Chondrocyte (in vitro differentiated cells): ENCODE data around the gene FLOT1. TPM values are rescaled to one million over a fixed set of nuclear protein-coding genes. Genes with fewer than 3 reads are reported as not detected.
"Not testable (repeated sequence)": the region's sequence is repeated elsewhere in the genome, so short reads cannot be mapped to it uniquely, and the experiment has no call there.

ENCODE experiments used
- DNase-seq: peaks from one replicate; pipeline ENCODE4 v3.0.0; 2021; ENCODE audit warnings: mixed read lengths, low spot score
- H3K27ac Mint-ChIP-seq: one replicate; pipeline ENCODE4 v1.8.0; 2021; ENCODE audit warnings: mild to moderate bottlenecking, moderate library complexity, mixed read lengths; ENCODE audit not compliant: unreplicated experiment
- H3K27me3 Mint-ChIP-seq: 2 replicates; pipeline ENCODE4 v1.8.0; 2021; ENCODE audit warnings: low read depth, mixed read lengths
- H3K36me3 Mint-ChIP-seq: 2 replicates; pipeline ENCODE4 v1.8.0; 2021; ENCODE audit warnings: low read depth, mixed read lengths
- H3K4me1 Mint-ChIP-seq: 2 replicates; pipeline ENCODE4 v1.8.0; 2021; ENCODE audit warnings: low read depth, mild to moderate bottlenecking, mixed read lengths
- H3K4me3 Mint-ChIP-seq: one replicate; pipeline ENCODE4 v1.8.0; 2021; ENCODE audit warnings: mild to moderate bottlenecking, moderate library complexity, mixed read lengths; ENCODE audit not compliant: unreplicated experiment
- H3K9me3 Mint-ChIP-seq: 2 replicates; pipeline ENCODE4 v1.8.0; 2021; ENCODE audit warnings: low read depth, mixed read lengths
- CTCF ChIP-seq: fragments of 200-600 bp; sonication (generic); IDR thresholded peaks from 2 replicates; pipeline ENCODE4 v1.5.0; 2021; ENCODE audit warnings: antibody characterized with exemption, mild to moderate bottlenecking, moderate library complexity
- total RNA-seq: library from RNA; stranded (reverse); gene quantifications from 3 replicates; pipeline ENCODE4 v1.2.1, GENCODE V29; 2021

Gene FLOT1
- total RNA-seq, 1 donor from 2014 or later = 66.8 TPM

- Mint-ChIP-seq H3K9me3 (no peaks in the 10 kb centered on the region), H3K4me1 (peaks cover 60% of the 10 kb centered on the region), H3K27ac (peak overlapping the region; percentile 96), H3K27me3 (no peaks in the 10 kb centered on the region), H3K4me3 (peak overlapping the region; percentile 96), H3K36me3 (peaks cover 44% of the 10 kb centered on the region)
- TF ChIP-seq CTCF = peak; percentile 97
- no peak for DNase-seq
Measured at GRCh38 chr6:30722280-30723112, 20.0 kb downstream of the FLOT1 start.

GRCh38 chr6:30722025-30722279 lies 20.5 kb downstream of the FLOT1 start:
- not testable (repeated sequence) for H3K27me3 Mint-ChIP-seq, DNase-seq, H3K9me3 Mint-ChIP-seq
- Mint-ChIP-seq H3K27ac (peak overlapping the region; percentile 96), H3K4me1 (peaks cover 63% of the 10 kb centered on the region), H3K4me3 (peak overlapping the region; percentile 96), H3K36me3 (peaks cover 44% of the 10 kb centered on the region)

- peak overlapping the region; percentile 96 for H3K4me3 Mint-ChIP-seq
- no peaks in the 10 kb centered on the region for H3K9me3 Mint-ChIP-seq
- DNase-seq = no peak
- H3K27ac Mint-ChIP-seq = peak overlapping the region; percentile 96
- H3K36me3 Mint-ChIP-seq = peaks cover 44% of the 10 kb centered on the region
- peak; percentile 72 for TF ChIP-seq CTCF
- H3K4me1 Mint-ChIP-seq = peaks cover 66% of the 10 kb centered on the region
- H3K27me3 Mint-ChIP-seq = no peaks in the 10 kb centered on the region
Measured at GRCh38 chr6:30721198-30722024, 21.1 kb downstream of the FLOT1 start.

- Mint-ChIP-seq H3K27me3 (no peaks in the 10 kb centered on the region), H3K4me3 (peak overlapping the region; percentile 96), H3K27ac (peak overlapping the region; percentile 96), H3K9me3 (no peaks in the 10 kb centered on the region), H3K36me3 (peaks cover 44% of the 10 kb centered on the region), H3K4me1 (peaks cover 66% of the 10 kb centered on the region)
- DNase-seq = no peak
- TF ChIP-seq CTCF = no peak
Measured at GRCh38 chr6:30720738-30721197, 21.7 kb downstream of the FLOT1 start.

GRCh38 chr6:30719791-30720737 lies 22.4 kb downstream of the FLOT1 start, which contains the start of gene TUBB:
TUBB (plus strand) TSS chr6:30720352; CDS start chr6:30720507, 155 bp downstream.
- peaks cover 63% of the 10 kb centered on the region for H3K4me1 Mint-ChIP-seq

More at GRCh38 chr6:30719791-30720737, 22.4 kb downstream of the FLOT1 start, which contains the start of gene TUBB:
- Mint-ChIP-seq H3K4me3 (peak within 1 kb of the TSS; percentile 96), H3K27me3 (no peaks in the 10 kb centered on the region), H3K27ac (peak within 1 kb of the TSS; percentile 96), H3K9me3 (no peaks in the 10 kb centered on the region), H3K36me3 (peaks cover 41% of the 10 kb centered on the region)
- peak; percentile 98 for DNase-seq
- TF ChIP-seq CTCF = peak; percentile 6
